Cardiac muscle cell (in vitro differentiated cells and primary cell): ENCODE results near the gene ATP1A4. TPM values are rescaled to one million over a fixed set of nuclear protein-coding genes. Genes with fewer than 3 reads are reported as not detected.

ENCODE experiments used
- DNase-seq, 2 donors: peaks; one replicate each; pipeline versions ENCODE4 v3.0.0 to v3.0.0-alpha.2; 2010 to 2017; ENCODE audit warnings: low read depth in 1 of 2, low spot score in 1 of 2
- H3K27ac ChIP-seq: fragments of 200-600 bp; sonication (generic); 2 replicates; pipeline ENCODE4 v1.5.1; 2016
- H3K27me3 ChIP-seq: fragments of 200-600 bp; sonication (generic); 2 replicates; pipeline ENCODE4 v1.6.0; 2016; ENCODE audit warnings: control low read depth
- H3K36me3 ChIP-seq: fragments of 200-600 bp; sonication (generic); 2 replicates; pipeline ENCODE4 v1.5.1; 2016; ENCODE audit warnings: control low read depth
- H3K4me1 ChIP-seq: fragments of 200-600 bp; sonication (generic); 2 replicates; pipeline ENCODE4 v1.8.1; 2017; ENCODE audit warnings: low read depth, mild to moderate bottlenecking, mixed run types
- H3K4me3 ChIP-seq: fragments of 200-600 bp; sonication (generic); 2 replicates; pipeline ENCODE4 v1.5.1; 2016; ENCODE audit warnings: mild to moderate bottlenecking
- H3K9me3 ChIP-seq: fragments of 200-600 bp; sonication (generic); 2 replicates; pipeline ENCODE4 v1.5.1; 2017; ENCODE audit warnings: low read depth, mild to moderate bottlenecking, control low read depth
- CTCF ChIP-seq: IDR thresholded peaks from 2 replicates; pipeline ENCODE4 v1.5.1; 2012; ENCODE audit warnings: low read depth, mild to moderate bottlenecking, low read length
- polyA plus RNA-seq: library from polyadenylated mRNA; unstranded; fragments of >200 nt; fragmentation: Nextera tagmentation; extraction: Ambion mirVana; gene quantifications from 2 replicates; pipeline ENCODE4 v1.2.1, GENCODE V29; 2016
- total RNA-seq: library from RNA; depleted of rRNA; stranded (reverse); fragments of >200 nt; gene quantifications from 2 replicates; pipeline ENCODE4 v1.2.3, GENCODE V29; 2016

Gene ATP1A4
- total and polyA plus RNA-seq, 2 experiments from 2014 or later, result 0.21 to 0.57 TPM

GRCh38 chr1:160193832-160194736, 42.7 kb downstream of the ATP1A4 start:
- H3K4me1 ChIP-seq, result peaks cover 44% of the 10 kb centered on the region
- H3K4me3 ChIP-seq, result no peak overlapping the region
- DNase-seq, result no peak
- no peaks in the 10 kb centered on the region for H3K9me3 ChIP-seq
- H3K27ac ChIP-seq, result no peak overlapping the region
- H3K36me3 ChIP-seq, result no peaks in the 10 kb centered on the region
- H3K27me3 ChIP-seq, result no peaks in the 10 kb centered on the region
- no peak for TF ChIP-seq CTCF

GRCh38 chr1:160194737-160195059, 43.3 kb downstream of the ATP1A4 start:
- no peak overlapping the region for H3K27ac ChIP-seq
- peaks cover 38% of the 10 kb centered on the region for H3K4me1 ChIP-seq
- H3K9me3 ChIP-seq, result no peaks in the 10 kb centered on the region
- TF ChIP-seq CTCF, result no peak
- no peaks in the 10 kb centered on the region for H3K36me3 ChIP-seq
- no peak for DNase-seq
- no peaks in the 10 kb centered on the region for H3K27me3 ChIP-seq
- no peak overlapping the region for H3K4me3 ChIP-seq

- H3K36me3 ChIP-seq, result no peaks in the 10 kb centered on the region
- H3K27me3 ChIP-seq, result no peaks in the 10 kb centered on the region
- H3K4me3 ChIP-seq, result no peak overlapping the region
- no peak overlapping the region for H3K27ac ChIP-seq
- no peaks in the 10 kb centered on the region for H3K9me3 ChIP-seq
- no peak for DNase-seq
- H3K4me1 ChIP-seq, result peaks cover 23% of the 10 kb centered on the region
- TF ChIP-seq CTCF, result no peak
These were observed 44.7 kb downstream of the ATP1A4 start for GRCh38 chr1:160196143-160196542.

- no peak for DNase-seq
- no peaks in the 10 kb centered on the region for H3K27me3 ChIP-seq
These were observed 45.8 kb downstream of the ATP1A4 start for GRCh38 chr1:160197231-160197630.

GRCh38 chr1:160200786-160201185, 49.4 kb downstream of the ATP1A4 start:
- no peaks in the 10 kb centered on the region for H3K9me3 ChIP-seq
- no peak overlapping the region for H3K27ac ChIP-seq
- peaks cover 6% of the 10 kb centered on the region for H3K4me1 ChIP-seq
- DNase-seq, result no peak
- H3K27me3 ChIP-seq, result no peaks in the 10 kb centered on the region
- no peak for TF ChIP-seq CTCF
- no peak overlapping the region for H3K4me3 ChIP-seq
- H3K36me3 ChIP-seq, result no peaks in the 10 kb centered on the region

More at GRCh38 chr1:160197231-160197630, 45.8 kb downstream of the ATP1A4 start:
- H3K36me3 ChIP-seq, result no peaks in the 10 kb centered on the region
- no peak overlapping the region for H3K4me3 ChIP-seq
- H3K27ac ChIP-seq, result no peak overlapping the region
- peaks cover 13% of the 10 kb centered on the region for H3K4me1 ChIP-seq
- TF ChIP-seq CTCF, result no peak
- no peaks in the 10 kb centered on the region for H3K9me3 ChIP-seq
